CD4-positive, alpha-beta memory T cell (primary cell): ENCODE measurements around the gene ZNF335. TPM values are rescaled to one million over a fixed set of nuclear protein-coding genes. Genes with fewer than 3 reads are reported as not detected.

Experiments
- CTCF ChIA-PET: fragments of 350-600 bp; sonication (Branson Sonifier 250); formaldehyde crosslinking; loops from one replicate; lab custom pipeline; 2021; ENCODE audit warnings: inconsistent platforms; ENCODE audit not compliant: partially characterized antibody; lab: Charles Lee
- POLR2A ChIA-PET: fragments of 350-600 bp; sonication (Branson Sonifier 250); formaldehyde crosslinking; loops from one replicate; lab custom pipeline; 2021; ENCODE audit not compliant: partially characterized antibody; lab: Charles Lee
- DNase-seq, 5 donors: peaks; one replicate each; pipeline versions ENCODE4 v3.0.0 to v3.0.0-alpha.2; 2020 to 2022; ENCODE audit warnings: mixed read lengths in 1 of 5
- H3K27ac ChIP-seq: one replicate; pipeline ENCODE4 v1.7.0; 2013; ENCODE audit warnings: low read depth, low read length
- H3K27me3 ChIP-seq: 2 replicates; pipeline ENCODE4 v1.7.0; 2013; ENCODE audit warnings: mild to moderate bottlenecking, low read length, moderate library complexity; ENCODE audit not compliant: insufficient read depth
- H3K36me3 ChIP-seq: 2 replicates; pipeline ENCODE4 v1.7.0; 2013; ENCODE audit warnings: mild to moderate bottlenecking, low read length, moderate library complexity; ENCODE audit not compliant: insufficient read depth
- H3K4me1 ChIP-seq: 2 replicates; pipeline ENCODE4 v1.7.0; 2013; ENCODE audit warnings: mild to moderate bottlenecking, low read length, moderate library complexity; ENCODE audit not compliant: insufficient read depth
- H3K4me3 ChIP-seq, 2 donors: one replicate each; pipeline ENCODE4 v1.7.0; 2013; ENCODE audit warnings: low read length in 2 of 2, mild to moderate bottlenecking in 1 of 2
- H3K9me3 ChIP-seq, 2 donors: one replicate each; pipeline ENCODE4 v1.7.0; 2013; ENCODE audit warnings: low read length in 2 of 2, control low read depth in 1 of 2; ENCODE audit not compliant: control insufficient read depth in 1 of 2
- H3K27ac Mint-ChIP-seq, 7 donors: one replicate each; pipeline ENCODE4 v1.8.0; 2020 to 2021; ENCODE audit warnings: mixed read lengths in 7 of 7, mild to moderate bottlenecking in 6 of 7, inconsistent platforms in 3 of 7, moderate library complexity in 3 of 7
- H3K27me3 Mint-ChIP-seq, 2 donors: one replicate each; pipeline ENCODE4 v1.8.0; 2020 to 2021; ENCODE audit warnings: mixed read lengths in 2 of 2
- H3K36me3 Mint-ChIP-seq, 2 donors: one replicate each; pipeline ENCODE4 v1.8.0; 2020 to 2021; ENCODE audit warnings: mixed read lengths in 2 of 2, inconsistent platforms in 1 of 2, mild to moderate bottlenecking in 1 of 2
- H3K4me1 Mint-ChIP-seq, 4 donors: one replicate each; pipeline ENCODE4 v1.8.0; 2020 to 2021; ENCODE audit warnings: mixed read lengths in 4 of 4, mild to moderate bottlenecking in 1 of 4
- H3K4me3 Mint-ChIP-seq, 8 donors: one replicate each; pipeline ENCODE4 v1.8.0; 2020 to 2021; ENCODE audit warnings: mixed read lengths in 8 of 8, mild to moderate bottlenecking in 7 of 8, moderate library complexity in 6 of 8, inconsistent platforms in 3 of 8
- H3K9me3 Mint-ChIP-seq, 8 donors: one replicate each; pipeline ENCODE4 v1.8.0; 2020 to 2021; ENCODE audit warnings: mixed read lengths in 8 of 8, mild to moderate bottlenecking in 5 of 8, inconsistent platforms in 3 of 8, moderate library complexity in 1 of 8
- intact Hi-C: fragments of 100-400 bp; cut with micrococcal nuclease; formaldehyde crosslinking; loops from one replicate; pipeline ENCODE4 v1.15.1; 2023
- polyA plus RNA-seq, 2 donors: library from polyadenylated mRNA; unstranded; fragments of 300-500 nt; fragmentation: Illumina TruSeq; gene quantifications; one replicate each; pipeline ENCODE4 v1.2.3, GENCODE V29; 2021
- total RNA-seq, 2 experiments: library from RNA; stranded (reverse); gene quantifications; one replicate each; pipeline ENCODE4 v1.2.3, GENCODE V29; 2021

ZNF335 gene
- total and polyA plus RNA-seq, 4 experiments from 2014 or later = 6.4 to 63.2 (median 39.5) TPM

GRCh38 chr20:46010491-46011391 is 38.7 kb upstream of the ZNF335 start:
- Mint-ChIP-seq H3K9me3 (peaks cover 0 to 5% (median 0%) of the 10 kb centered on the region in 8 donors), H3K4me1 (peaks cover 41 to 90% (median 67%) of the 10 kb centered on the region in 4 donors), H3K27me3 (peaks cover 26 to 52% of the 10 kb centered on the region in 2 donors), H3K4me3 (peak overlapping the region in 7 of 8 donors; percentile 23 to 89 (median 82)), H3K27ac (peak overlapping the region; percentile 47 to 90 (median 83)), H3K36me3 (peaks cover 0 to 1% of the 10 kb centered on the region in 2 donors)
- CTCF ChIA-PET = interaction anchor here (1.3 to 5.2 kb wide), 4 partner anchors 12 to 163 kb away, joined by 5 to 150 read pairs (median 40); no protein-coding TSS in a partner anchor
- Histone ChIP-seq H3K27me3 (peaks cover 30% of the 10 kb centered on the region), H3K4me3 (peak overlapping the region; percentile 23 to 37), H3K4me1 (peaks cover 79% of the 10 kb centered on the region), H3K36me3 (no peaks in the 10 kb centered on the region), H3K27ac (no peak overlapping the region), H3K9me3 (no peaks in the 10 kb centered on the region)
- intact Hi-C loops = loop anchor here (5.0 kb wide), 2 partner anchors 38 to 677 kb away; partner anchors contain the start of genes TP53RK and ZNF335
- peak; percentile 55 to 86 (median 61) for DNase-seq
- POLR2A ChIA-PET = interaction anchor here (1.0 kb wide), 1 partner anchor 11 kb away, joined by 4 read pairs; no protein-coding TSS in a partner anchor

DNA sequence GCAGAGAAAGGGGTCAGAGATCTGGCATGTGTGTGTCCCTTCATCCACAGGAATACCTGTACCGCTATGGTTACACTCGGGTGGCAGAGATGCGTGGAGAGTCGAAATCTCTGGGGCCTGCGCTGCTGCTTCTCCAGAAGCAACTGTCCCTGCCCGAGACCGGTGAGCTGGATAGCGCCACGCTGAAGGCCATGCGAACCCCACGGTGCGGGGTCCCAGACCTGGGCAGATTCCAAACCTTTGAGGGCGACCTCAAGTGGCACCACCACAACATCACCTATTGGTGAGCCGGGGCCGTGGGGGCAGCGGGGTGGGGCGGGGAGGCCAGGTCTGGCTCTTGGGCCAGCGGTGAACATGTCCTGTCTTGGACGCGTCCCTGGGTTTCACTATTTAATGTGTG is 37.8 kb upstream of the ZNF335 start:
- peaks cover 30% of the 10 kb centered on the region for H3K27me3 ChIP-seq
- H3K4me3 Mint-ChIP-seq = peak overlapping the region in 4 of 8 donors; percentile 45 to 89 (median 59)
- H3K36me3 Mint-ChIP-seq = peaks cover 0 to 1% of the 10 kb centered on the region in 2 donors
- peak overlapping the region in 4 of 7 donors; percentile 17 to 90 (median 83) for H3K27ac Mint-ChIP-seq
- H3K4me1 Mint-ChIP-seq = peaks cover 49 to 94% (median 76%) of the 10 kb centered on the region in 4 donors
- no peak overlapping the region for H3K4me3 ChIP-seq
- H3K36me3 ChIP-seq = no peaks in the 10 kb centered on the region
- POLR2A ChIA-PET = interaction anchor here (0.9 to 1.0 kb wide), 2 partner anchors 38 to 39 kb away, joined by 3 read pairs; partner anchors contain the start of gene ZNF335
- H3K27me3 Mint-ChIP-seq = peaks cover 26 to 48% of the 10 kb centered on the region in 2 donors
- intact Hi-C loops = loop anchor here (5.0 kb wide), 2 partner anchors 38 to 677 kb away; partner anchors contain the start of genes TP53RK and ZNF335
- CTCF ChIA-PET = interaction anchor here (1.0 to 2.4 kb wide), 3 partner anchors 13 to 40 kb away, joined by 3 to 16 read pairs (median 3); no protein-coding TSS in a partner anchor
- H3K4me1 ChIP-seq = peaks cover 88% of the 10 kb centered on the region
- no peak overlapping the region for H3K27ac ChIP-seq
- peaks cover 0 to 5% (median 0%) of the 10 kb centered on the region in 8 donors for H3K9me3 Mint-ChIP-seq
- no peaks in the 10 kb centered on the region for H3K9me3 ChIP-seq
- no peak for DNase-seq

DNA sequence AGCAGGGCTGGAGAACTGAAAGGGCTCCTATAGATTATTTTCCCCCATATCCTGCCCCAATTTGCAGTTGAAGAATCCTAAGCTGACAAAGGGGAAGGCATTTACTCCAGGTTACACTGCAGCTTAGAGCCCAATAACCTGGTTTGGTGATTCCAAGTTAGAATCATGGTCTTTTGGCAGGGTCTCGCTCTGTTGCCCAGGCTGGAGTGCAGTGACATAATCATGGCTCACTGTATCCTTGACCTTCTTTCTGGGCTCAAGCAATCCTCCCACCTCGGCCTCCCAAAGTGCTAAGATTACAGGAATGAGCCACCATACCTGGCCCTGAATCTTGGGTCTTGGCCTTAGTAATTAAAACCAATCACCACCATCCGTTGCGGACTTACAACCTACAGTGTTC is 35.7 kb upstream of the ZNF335 start:
- POLR2A ChIA-PET = no interaction called here
- intact Hi-C loops = no loop called here
- H3K27ac ChIP-seq = no peak overlapping the region
- no peaks in the 10 kb centered on the region for H3K36me3 ChIP-seq
- Mint-ChIP-seq H3K4me3 (peak overlapping the region in 3 of 8 donors; percentile 34 to 75 (median 44)), H3K4me1 (peaks cover 54 to 91% (median 79%) of the 10 kb centered on the region in 4 donors), H3K36me3 (peaks cover 0 to 1% of the 10 kb centered on the region in 2 donors), H3K27me3 (peaks cover 22 to 36% of the 10 kb centered on the region in 2 donors), H3K9me3 (peaks cover 0 to 5% (median 0%) of the 10 kb centered on the region in 8 donors), H3K27ac (peak overlapping the region in 1 of 7 donors; percentile 66)
- no peak overlapping the region for H3K4me3 ChIP-seq
- peaks cover 87% of the 10 kb centered on the region for H3K4me1 ChIP-seq
- DNase-seq = no peak
- CTCF ChIA-PET = no interaction called here
- H3K27me3 ChIP-seq = peaks cover 23% of the 10 kb centered on the region
- no peaks in the 10 kb centered on the region for H3K9me3 ChIP-seq

DNA sequence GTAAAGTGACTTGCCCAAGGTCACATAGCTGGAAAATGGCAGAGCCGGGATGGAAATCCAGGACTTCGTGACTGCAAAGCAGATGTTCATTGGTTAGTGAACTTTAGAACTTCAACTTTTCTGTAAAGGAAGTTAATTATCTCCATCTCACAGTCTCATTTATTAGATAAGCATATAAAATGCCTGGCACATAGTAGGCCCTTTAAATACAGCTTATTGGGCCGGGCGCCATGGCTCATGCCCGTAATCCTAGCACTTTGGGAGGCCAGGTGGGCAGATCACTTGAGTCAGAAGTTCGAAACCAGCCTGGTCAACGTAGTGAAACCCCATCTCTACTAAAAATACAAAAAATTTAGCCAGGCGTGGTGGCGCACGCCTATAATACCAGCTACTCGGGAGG is 35.0 kb upstream of the ZNF335 start:
- no peak overlapping the region for H3K4me3 ChIP-seq
- no peaks in the 10 kb centered on the region for H3K36me3 ChIP-seq
- DNase-seq = no peak
- H3K4me1 ChIP-seq = peaks cover 82% of the 10 kb centered on the region
- H3K27me3 ChIP-seq = peaks cover 16% of the 10 kb centered on the region
- peaks cover 54 to 86% (median 76%) of the 10 kb centered on the region in 4 donors for H3K4me1 Mint-ChIP-seq
- intact Hi-C loops = no loop called here
- H3K27me3 Mint-ChIP-seq = peaks cover 17 to 32% of the 10 kb centered on the region in 2 donors
- POLR2A ChIA-PET = interaction anchor here (1.1 kb wide), 1 partner anchor 72 kb away, joined by 4 read pairs; the partner anchor contains the start of gene PCIF1
- H3K9me3 ChIP-seq = no peaks in the 10 kb centered on the region
- H3K9me3 Mint-ChIP-seq = peaks cover 0 to 5% (median 0%) of the 10 kb centered on the region in 8 donors
- H3K27ac ChIP-seq = no peak overlapping the region
- peaks cover 0 to 1% of the 10 kb centered on the region in 2 donors for H3K36me3 Mint-ChIP-seq
- H3K27ac Mint-ChIP-seq = peak overlapping the region in 1 of 7 donors; percentile 66
- no peak overlapping the region for H3K4me3 Mint-ChIP-seq
- CTCF ChIA-PET = no interaction called here

DNA sequence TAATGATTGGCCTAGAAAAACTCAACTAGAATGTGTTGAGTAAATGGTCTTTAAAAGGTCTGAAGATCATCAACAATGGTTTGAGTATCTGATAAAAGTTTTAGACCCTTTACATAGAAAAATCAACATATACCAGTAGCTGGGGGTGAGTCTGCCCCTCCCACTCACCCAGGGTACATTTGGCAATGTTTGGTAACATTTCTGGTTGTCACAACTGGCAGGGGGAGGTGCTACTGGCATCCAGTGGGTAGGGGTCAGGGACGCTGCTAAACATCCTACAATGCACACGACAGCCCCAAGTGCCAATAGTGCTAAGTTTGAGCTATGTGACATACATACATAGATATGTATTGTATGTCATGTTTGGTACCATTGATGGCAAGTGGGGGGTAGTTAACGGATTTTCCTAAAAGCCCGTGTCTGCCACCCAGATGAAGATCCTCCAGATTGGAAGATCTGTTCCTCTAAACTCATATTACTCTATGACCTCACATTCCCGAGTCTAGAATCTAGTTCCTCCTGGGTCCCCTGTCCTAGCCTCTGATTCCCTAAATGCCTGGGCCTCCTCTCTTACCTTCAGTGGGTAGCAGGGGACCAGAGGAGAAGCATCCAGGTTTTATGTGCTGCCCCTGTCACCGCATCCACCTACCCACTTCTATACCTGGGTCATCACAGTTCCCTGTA is 34.2 kb upstream of the ZNF335 start:
- H3K4me3 ChIP-seq = no peak overlapping the region
- ChIA-PET CTCF (interaction anchor here (4.1 to 4.7 kb wide), 2 partner anchors 8 to 19 kb away, joined by 33 to 42 read pairs; no protein-coding TSS in a partner anchor), POLR2A (interaction anchor here (1.1 to 2.9 kb wide), 2 partner anchors 34 to 71 kb away, joined by 4 to 9 read pairs; partner anchors contain the start of genes PCIF1 and ZNF335)
- Mint-ChIP-seq H3K9me3 (no peaks in the 10 kb centered on the region), H3K27me3 (peaks cover 9 to 25% of the 10 kb centered on the region in 2 donors), H3K27ac (peak overlapping the region in 4 of 7 donors; percentile 56 to 82 (median 72)), H3K4me1 (peaks cover 55 to 86% (median 75%) of the 10 kb centered on the region in 4 donors), H3K4me3 (peak overlapping the region in 6 of 8 donors; percentile 48 to 88 (median 82)), H3K36me3 (peaks cover 0 to 1% of the 10 kb centered on the region in 2 donors)
- peaks cover 82% of the 10 kb centered on the region for H3K4me1 ChIP-seq
- intact Hi-C loops = no loop called here
- H3K27ac ChIP-seq = no peak overlapping the region
- no peak for DNase-seq
- H3K9me3 ChIP-seq = no peaks in the 10 kb centered on the region
- peaks cover 8% of the 10 kb centered on the region for H3K27me3 ChIP-seq
- H3K36me3 ChIP-seq = no peaks in the 10 kb centered on the region

DNA sequence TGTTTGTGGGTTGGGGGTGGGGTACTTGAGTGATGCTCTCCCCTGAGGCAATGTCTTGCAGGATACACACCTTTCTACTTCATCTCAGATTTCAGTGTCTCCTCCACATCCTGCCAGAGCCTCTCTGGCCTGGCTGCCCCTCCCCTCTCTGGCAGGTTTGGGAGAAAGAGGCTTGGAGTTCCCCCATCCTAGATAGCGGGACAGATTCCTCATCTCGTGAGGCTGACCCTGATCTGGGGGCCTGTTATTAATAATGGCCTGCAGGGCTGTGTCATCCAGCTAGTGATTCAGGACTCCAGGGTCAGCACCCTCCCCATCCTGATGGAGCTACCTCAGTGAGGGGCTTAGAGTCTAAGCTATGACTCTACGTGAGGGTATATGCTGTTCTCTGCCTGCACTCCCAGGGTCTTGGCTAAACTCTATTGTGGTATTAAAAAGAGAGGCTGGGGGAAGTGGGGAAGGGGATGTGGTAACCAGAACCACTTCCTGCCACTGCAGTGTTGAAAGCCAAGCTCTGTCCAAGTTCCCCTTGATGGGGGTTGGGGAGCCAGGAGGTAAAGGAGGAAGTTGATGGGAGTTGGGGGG is 33.0 kb upstream of the ZNF335 start:
- Histone ChIP-seq H3K27me3 (no peaks in the 10 kb centered on the region), H3K9me3 (no peaks in the 10 kb centered on the region), H3K4me1 (peaks cover 82% of the 10 kb centered on the region), H3K36me3 (no peaks in the 10 kb centered on the region), H3K27ac (no peak overlapping the region), H3K4me3 (peak overlapping the region in 1 of 2 donors; percentile 17)
- H3K36me3 Mint-ChIP-seq = no peaks in the 10 kb centered on the region
- peak overlapping the region; percentile 75 to 93 (median 77) for H3K27ac Mint-ChIP-seq
- DNase-seq = peak; percentile 41 to 74 (median 57)
- peaks cover 61 to 87% (median 74%) of the 10 kb centered on the region in 4 donors for H3K4me1 Mint-ChIP-seq
- H3K27me3 Mint-ChIP-seq = peaks cover 1 to 16% of the 10 kb centered on the region in 2 donors
- intact Hi-C loops = no loop called here
- H3K4me3 Mint-ChIP-seq = peak overlapping the region; percentile 50 to 88 (median 80)
- ChIA-PET POLR2A (interaction anchor here (0.6 to 2.9 kb wide), 11 partner anchors 9 to 112 kb away, joined by 3 to 9 read pairs (median 3); partner anchors contain the start of genes PCIF1 and ZNF335), CTCF (interaction anchor here (1.0 to 4.7 kb wide), 5 partner anchors 8 to 170 kb away, joined by 3 to 42 read pairs (median 4); no protein-coding TSS in a partner anchor)
- no peaks in the 10 kb centered on the region for H3K9me3 Mint-ChIP-seq
